ENCODE data around the gene MICAL3. TPM values are rescaled to one million over a fixed set of nuclear protein-coding genes. Genes with fewer than 3 reads are reported as not detected.

Gene MICAL3
- total and polyA plus RNA-seq, 9 of the 15 experiments (the other 6 are each of a cell fraction or from before 2014, with no cell fraction given) = 0.53 to 32.1 (median 12.3) TPM

DNA sequence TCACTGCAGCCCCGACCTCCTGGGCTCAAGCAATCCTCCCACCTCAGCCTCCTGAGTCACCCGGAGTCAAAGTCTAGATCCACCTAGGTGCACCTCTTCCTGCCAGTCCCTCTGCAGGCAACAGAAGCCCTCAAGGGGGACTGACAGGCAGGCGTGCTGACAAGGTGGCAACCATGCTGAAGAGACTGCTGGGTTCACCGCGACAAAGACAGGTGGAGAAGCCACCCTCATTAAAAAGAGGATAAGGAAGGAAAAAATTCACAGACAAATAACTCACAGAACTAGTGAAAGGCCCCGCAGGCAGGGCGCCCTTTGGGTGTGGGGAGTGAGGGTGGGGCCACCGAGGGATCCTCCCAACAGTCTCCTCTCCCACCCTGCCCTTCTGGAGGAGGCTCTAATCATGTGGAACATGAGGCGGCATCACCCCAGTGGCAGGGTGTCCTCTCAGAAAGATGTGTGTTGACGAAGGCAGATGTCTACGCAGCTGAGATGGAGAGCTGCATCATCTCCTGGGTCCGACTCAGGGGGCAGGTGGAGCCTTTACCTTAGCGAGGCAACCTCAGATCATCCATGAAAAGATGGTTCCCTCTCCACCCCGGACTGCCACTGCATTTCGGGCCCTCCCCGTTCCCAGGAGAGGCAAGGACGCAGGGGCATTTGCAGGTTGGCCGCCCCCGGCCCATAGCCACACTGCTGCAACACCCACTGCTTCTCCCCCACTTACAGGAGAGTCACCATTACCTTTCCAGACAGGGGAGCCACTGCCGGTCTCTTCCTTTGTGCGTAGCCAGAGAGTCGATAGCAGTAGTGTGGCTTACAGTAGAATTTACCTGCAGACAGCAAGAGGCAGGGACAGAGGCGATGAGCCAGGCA is 158.9 kb downstream of the MICAL3 start:
- Histone ChIP-seq H3K27me3 (ENCODE audit: control insufficient read depth in 2 of 2, insufficient read depth in 2 of 2, low read length in 2 of 2) (no peaks in the 10 kb centered on the region), H4K20me1 (replicated peaks; ENCODE audit: control insufficient read depth, insufficient read depth, low read length) (no peaks in the 10 kb centered on the region), H2AFZ (ENCODE audit: low read depth, low read length) (no peak overlapping the region), H3K4me3 (no peak overlapping the region), H3K9me1 (ENCODE audit: control insufficient read depth, insufficient read depth, low read length) (no peaks in the 10 kb centered on the region), H3K9ac (ENCODE audit: insufficient read depth in 1 of 2, low read depth in 2 of 2, low read length in 2 of 2) (no peak overlapping the region; a peak in 1 of 4 replicates), H3K36me3 (ENCODE audit: control insufficient read depth, insufficient read depth, low read length) (peaks cover 36% of the 10 kb centered on the region; the same call in 2 of the 3 replicates), H3K4me2 (ENCODE audit: insufficient read depth, low read length) (no peak overlapping the region), H3K79me2 (ENCODE audit: control insufficient read depth, insufficient read depth, low read length) (no peaks in the 10 kb centered on the region), H3K27ac (ENCODE audit: extremely low read depth, low read depth, low read length) (no peak overlapping the region), H3K9me3 (replicated peaks; ENCODE audit: control insufficient read depth, insufficient read depth, low read depth, low read length) (no peaks in the 10 kb centered on the region), H3K4me1 (replicated peaks in 1 of 2; ENCODE audit: control insufficient read depth in 2 of 2, insufficient read depth in 2 of 2, low read length in 2 of 2) (peaks cover 0 to 5% of the 10 kb centered on the region in 2 experiments; a peak in 2 of 5 replicates)
- no TSS peak for BruUV-seq (replicated peaks)
- intact Hi-C loops (cut with micrococcal nuclease) = no loop called here
- ChIA-PET CTCF (ENCODE audit: low intra/inter-chr PET ratio) (no interaction called here), POLR2A (no interaction called here)
- 84% methylated on average over 23 of the region's 23 CpGs for WGBS (ENCODE audit: insufficient coverage, low coverage, missing lambda C conversion rate)
- in situ Hi-C loops (cut with MboI) = no loop called here
- ATAC-seq (no peak), DNase-seq (ENCODE audit: extremely low read depth in 1 of 4, low spot score in 3 of 4) (no peak), FAIRE-seq (no peak)
- TF ChIP-seq, protein P1, sequence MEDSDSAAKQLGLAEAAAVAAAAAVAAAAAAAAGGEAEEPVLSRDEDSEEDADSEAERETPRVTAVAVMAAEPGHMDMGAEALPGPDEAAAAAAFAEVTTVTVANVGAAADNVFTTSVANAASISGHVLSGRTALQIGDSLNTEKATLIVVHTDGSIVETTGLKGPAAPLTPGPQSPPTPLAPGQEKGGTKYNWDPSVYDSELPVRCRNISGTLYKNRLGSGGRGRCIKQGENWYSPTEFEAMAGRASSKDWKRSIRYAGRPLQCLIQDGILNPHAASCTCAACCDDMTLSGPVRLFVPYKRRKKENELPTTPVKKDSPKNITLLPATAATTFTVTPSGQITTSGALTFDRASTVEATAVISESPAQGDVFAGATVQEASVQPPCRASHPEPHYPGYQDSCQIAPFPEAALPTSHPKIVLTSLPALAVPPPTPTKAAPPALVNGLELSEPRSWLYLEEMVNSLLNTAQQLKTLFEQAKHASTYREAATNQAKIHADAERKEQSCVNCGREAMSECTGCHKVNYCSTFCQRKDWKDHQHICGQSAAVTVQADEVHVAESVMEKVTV (CRISPR knock-in tag; IDR thresholded peaks at IDR 0.05) = no peak
- TF ChIP-seq, protein P2, sequence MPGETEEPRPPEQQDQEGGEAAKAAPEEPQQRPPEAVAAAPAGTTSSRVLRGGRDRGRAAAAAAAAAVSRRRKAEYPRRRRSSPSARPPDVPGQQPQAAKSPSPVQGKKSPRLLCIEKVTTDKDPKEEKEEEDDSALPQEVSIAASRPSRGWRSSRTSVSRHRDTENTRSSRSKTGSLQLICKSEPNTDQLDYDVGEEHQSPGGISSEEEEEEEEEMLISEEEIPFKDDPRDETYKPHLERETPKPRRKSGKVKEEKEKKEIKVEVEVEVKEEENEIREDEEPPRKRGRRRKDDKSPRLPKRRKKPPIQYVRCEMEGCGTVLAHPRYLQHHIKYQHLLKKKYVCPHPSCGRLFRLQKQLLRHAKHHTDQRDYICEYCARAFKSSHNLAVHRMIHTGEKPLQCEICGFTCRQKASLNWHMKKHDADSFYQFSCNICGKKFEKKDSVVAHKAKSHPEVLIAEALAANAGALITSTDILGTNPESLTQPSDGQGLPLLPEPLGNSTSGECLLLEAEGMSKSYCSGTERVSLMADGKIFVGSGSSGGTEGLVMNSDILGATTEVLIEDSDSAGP (CRISPR knock-in tag; IDR thresholded peaks at IDR 0.05) = no peak
- TF ChIP-seq XRCC4 (IDR thresholded peaks at IDR 0.05; ENCODE audit: extremely low read depth, insufficient read depth, insufficient read length) (no peak), ZNF57 (CRISPR knock-in tag; IDR thresholded peaks at IDR 0.05) (no peak), ZKSCAN3 (CRISPR knock-in tag; IDR thresholded peaks at IDR 0.05) (no peak), SMARCB1 (IDR thresholded peaks at IDR 0.05; ENCODE audit: insufficient read length, low read depth) (no peak), RBM22 (IDR thresholded peaks at IDR 0.05; ENCODE audit: low read depth, low read length, poor library complexity, severe bottlenecking) (no peak), PRMT5 (CRISPR knock-in tag; IDR thresholded peaks at IDR 0.05) (no peak), MED1 (CRISPR knock-in tag; IDR thresholded peaks at IDR 0.05; ENCODE audit: borderline replicate concordance) (no peak), NR2C1 (IDR thresholded peaks at IDR 0.05) (no peak), NR2C1 (tag; IDR thresholded peaks at IDR 0.05) (no peak), NCOA6 (IDR thresholded peaks at IDR 0.05) (no peak)
- TF ChIP-seq, protein P3, sequence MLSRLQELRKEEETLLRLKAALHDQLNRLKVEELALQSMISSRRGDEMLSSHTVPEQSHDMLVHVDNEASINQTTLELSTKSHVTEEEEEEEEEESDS (CRISPR knock-in tag; IDR thresholded peaks at IDR 0.05) = no peak

All from K562 (cell line).